SK-N-MC (cell line): ENCODE results near the gene CXCL14.

ENCODE experiments used
- EZH2 ChIP-seq: fragments of 200-600 bp; sonication (generic); IDR thresholded peaks from one replicate; pipeline ENCODE4 v1.6.1; 2017; ENCODE audit warnings: antibody characterized with exemption
- FOXP2 ChIP-seq: optimal IDR thresholded peaks from 2 replicates; pipeline ENCODE3; 2011; ENCODE audit warnings: mild to moderate bottlenecking, moderate library complexity; ENCODE audit not compliant: insufficient read depth; ENCODE audit errors: extremely low read length, control extremely low read depth
- POLR2AphosphoS5 ChIP-seq: IDR thresholded peaks from 2 replicates; pipeline ENCODE4 v1.6.1; 2012; ENCODE audit warnings: mild to moderate bottlenecking, low read depth, low read length, borderline replicate concordance

DNA sequence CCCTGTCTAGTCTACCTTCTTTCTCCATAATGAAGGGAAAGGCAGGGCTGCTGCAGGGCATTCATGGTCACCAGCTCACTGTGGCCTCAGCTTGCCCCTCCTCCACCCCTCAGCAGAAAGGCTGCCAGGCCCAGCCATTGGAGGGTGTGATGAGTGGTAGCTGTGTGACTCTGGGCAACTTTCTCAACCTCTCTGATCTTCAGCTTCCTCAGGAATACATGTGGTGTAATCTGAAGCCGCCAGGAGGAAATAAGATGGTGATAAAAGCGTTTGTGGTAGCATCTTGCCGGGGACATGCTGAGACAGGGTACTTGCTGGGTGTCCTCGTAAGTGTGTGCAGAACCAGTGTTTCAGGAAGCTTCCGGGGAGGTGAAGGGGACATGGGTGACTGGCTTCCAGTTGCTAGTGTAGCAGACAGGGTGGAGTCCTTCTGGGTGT is 9.8 kb downstream of the CXCL14 start:
- TF ChIP-seq EZH2: no peak
- no peak for TF ChIP-seq POLR2AphosphoS5
- no peak for TF ChIP-seq FOXP2
